ENCODE data around the gene GRID1.

The GRID1 gene

GRCh38 chr10:86004337-86004736, 362.3 kb downstream of the GRID1 start:
- H3K9ac ChIP-seq (ENCODE audit: low read length) = no peak overlapping the region
- no peaks in the 10 kb centered on the region for H4K20me1 ChIP-seq (ENCODE audit: insufficient read depth, low read length)
- no peak overlapping the region for H3K27ac ChIP-seq (ENCODE audit: low read length)
- H3K4me2 ChIP-seq (ENCODE audit: low read depth, low read length) = no peak overlapping the region
- no peaks in the 10 kb centered on the region for H3K9me2 ChIP-seq (replicated peaks; ENCODE audit: insufficient read depth, low read length)
- no peaks in the 10 kb centered on the region for H3K9me3 ChIP-seq (replicated peaks; ENCODE audit: insufficient read depth, low read length)
- H3F3A ChIP-seq (ENCODE audit: insufficient read depth, low read length) = no peaks in the 10 kb centered on the region
- no peaks in the 10 kb centered on the region for H3K4me1 ChIP-seq (ENCODE audit: low read length)
- H3K79me2 ChIP-seq (ENCODE audit: low read length) = no peaks in the 10 kb centered on the region
- no peaks in the 10 kb centered on the region for H3K27me3 ChIP-seq (replicated peaks; ENCODE audit: insufficient read depth, low read length)
- H3K36me3 ChIP-seq (replicated peaks; ENCODE audit: insufficient read depth, low read length) = no peaks in the 10 kb centered on the region
- TF ChIP-seq EZH2phosphoT487 (IDR thresholded peaks at IDR 0.05; ENCODE audit: low read length) = no peak
- no peak for TF ChIP-seq EZH2 (optimal IDR thresholded peaks at IDR 0.05; ENCODE audit: low read depth, low read length)
- TF ChIP-seq CTCF (IDR thresholded peaks at IDR 0.05; ENCODE audit: low read length) = no peak
- H2AFZ ChIP-seq (ENCODE audit: low read length) = no peak overlapping the region
- no peak for DNase-seq
- H3K4me3 ChIP-seq (ENCODE audit: low read length) = no peak overlapping the region

DNA sequence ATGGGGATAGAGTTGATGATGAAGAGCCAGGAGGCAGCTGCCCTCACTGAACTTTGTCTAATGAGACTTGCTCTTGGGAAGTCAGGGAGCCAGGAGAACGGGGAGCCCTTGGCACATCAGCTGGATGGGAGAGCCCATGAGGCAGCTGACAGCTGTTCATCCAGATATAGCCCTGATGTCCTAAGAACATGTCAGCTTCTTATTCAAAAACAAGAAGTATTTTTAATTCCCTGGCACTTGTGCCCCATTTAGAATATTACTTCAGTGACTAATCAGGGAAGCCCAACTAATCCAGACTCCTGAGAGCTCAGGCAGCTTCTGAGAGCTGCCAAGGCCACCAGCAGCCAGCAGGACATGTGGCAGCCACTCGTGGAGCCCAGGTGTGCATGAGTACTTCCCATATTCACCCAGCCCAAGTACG, 363.4 kb downstream of the GRID1 start:
- Histone ChIP-seq H3K9ac (ENCODE audit: low read length) (no peak overlapping the region), H3K9me2 (replicated peaks; ENCODE audit: insufficient read depth, low read length) (no peaks in the 10 kb centered on the region), H3K27me3 (replicated peaks; ENCODE audit: insufficient read depth, low read length) (no peaks in the 10 kb centered on the region), H2AFZ (ENCODE audit: low read length) (no peak overlapping the region), H3K4me3 (ENCODE audit: low read length) (no peak overlapping the region), H3K27ac (ENCODE audit: low read length) (no peak overlapping the region), H3K4me1 (ENCODE audit: low read length) (no peaks in the 10 kb centered on the region), H3K4me2 (ENCODE audit: low read depth, low read length) (no peak overlapping the region), H4K20me1 (ENCODE audit: insufficient read depth, low read length) (no peaks in the 10 kb centered on the region), H3K79me2 (ENCODE audit: low read length) (no peaks in the 10 kb centered on the region), H3K36me3 (replicated peaks; ENCODE audit: insufficient read depth, low read length) (no peaks in the 10 kb centered on the region), H3F3A (ENCODE audit: insufficient read depth, low read length) (no peaks in the 10 kb centered on the region), H3K9me3 (replicated peaks; ENCODE audit: insufficient read depth, low read length) (no peaks in the 10 kb centered on the region)
- TF ChIP-seq EZH2 (optimal IDR thresholded peaks at IDR 0.05; ENCODE audit: low read depth, low read length) (no peak), EZH2phosphoT487 (IDR thresholded peaks at IDR 0.05; ENCODE audit: low read length) (no peak), CTCF (IDR thresholded peaks at IDR 0.05; ENCODE audit: low read length) (no peak)
- DNase-seq = no peak

GRCh38 chr10:86001521-86001920, 365.1 kb downstream of the GRID1 start:
- H3K9ac ChIP-seq (ENCODE audit: low read length) = no peak overlapping the region
- no peak overlapping the region for H3K4me3 ChIP-seq (ENCODE audit: low read length)
- no peaks in the 10 kb centered on the region for H3F3A ChIP-seq (ENCODE audit: insufficient read depth, low read length)
- H3K27ac ChIP-seq (ENCODE audit: low read length) = no peak overlapping the region
- no peaks in the 10 kb centered on the region for H3K36me3 ChIP-seq (replicated peaks; ENCODE audit: insufficient read depth, low read length)
- no peaks in the 10 kb centered on the region for H3K4me1 ChIP-seq (ENCODE audit: low read length)
- no peak overlapping the region for H2AFZ ChIP-seq (ENCODE audit: low read length)
- H3K9me2 ChIP-seq (replicated peaks; ENCODE audit: insufficient read depth, low read length) = no peaks in the 10 kb centered on the region
- TF ChIP-seq EZH2 (optimal IDR thresholded peaks at IDR 0.05; ENCODE audit: low read depth, low read length) (no peak), EZH2phosphoT487 (IDR thresholded peaks at IDR 0.05; ENCODE audit: low read length) (no peak), CTCF (IDR thresholded peaks at IDR 0.05; ENCODE audit: low read length) (no peak)
- H3K4me2 ChIP-seq (ENCODE audit: low read depth, low read length) = no peak overlapping the region
- H3K9me3 ChIP-seq (replicated peaks; ENCODE audit: insufficient read depth, low read length) = no peaks in the 10 kb centered on the region
- H3K79me2 ChIP-seq (ENCODE audit: low read length) = no peaks in the 10 kb centered on the region
- DNase-seq = no peak
- no peaks in the 10 kb centered on the region for H3K27me3 ChIP-seq (replicated peaks; ENCODE audit: insufficient read depth, low read length)
- no peaks in the 10 kb centered on the region for H4K20me1 ChIP-seq (ENCODE audit: insufficient read depth, low read length)
